Upper lobe of left lung (tissue), 6 donors: Measurements from ENCODE around the gene PCDHGB7. TPM values are rescaled to one million over a fixed set of nuclear protein-coding genes. Genes with fewer than 3 reads are reported as not detected.
"Not testable (repeated sequence)": the region's sequence is repeated elsewhere in the genome, so short reads cannot be mapped to it uniquely, and the experiment has no call there.

Source experiments
- ATAC-seq, 2 donors: fragments of 200-7000 bp; cut with Tn5 transposase; one replicate each; pipeline ENCODE4 v1.9.1; 2022; ENCODE audit warnings: mild to moderate bottlenecking in 2 of 2, moderate library complexity in 2 of 2; ENCODE audit not compliant: low FRiP score in 2 of 2
- DNase-seq, 2 donors: peaks; one replicate each; pipeline ENCODE4 v3.0.0-alpha.2; 2019 to 2020
- H3K27ac ChIP-seq, 4 donors: fragments of 200-600 bp; sonication (generic); one replicate each; pipeline ENCODE4 v1.5.1; 2016 to 2019
- H3K27me3 ChIP-seq, 4 donors: fragments of 200-600 bp; sonication (generic); one replicate each; pipeline ENCODE4 v1.5.1; 2017 to 2019
- H3K36me3 ChIP-seq, 4 donors: fragments of 200-600 bp; sonication (generic); one replicate each; pipeline ENCODE4 v1.5.1; 2016 to 2019
- H3K4me1 ChIP-seq, 4 donors: fragments of 200-600 bp; sonication (generic); one replicate each; pipeline ENCODE4 v1.5.1; 2018 to 2019
- H3K4me3 ChIP-seq, 4 donors: fragments of 200-600 bp; sonication (generic); one replicate each; pipeline ENCODE4 v1.5.1; 2017 to 2019; ENCODE audit warnings: mild to moderate bottlenecking in 2 of 4, moderate library complexity in 1 of 4
- H3K9me3 ChIP-seq, 4 donors: fragments of 200-600 bp; sonication (generic); one replicate each; pipeline ENCODE4 v1.5.1; 2018 to 2019
- CTCF ChIP-seq, 6 experiments: fragments of 450-650 bp in 4 of 6; fragments of 200-600 bp in 2 of 6; sonication (generic) in 2 of 6; IDR thresholded peaks; one replicate each; pipeline ENCODE4 v1.5.1; 2016 to 2019; ENCODE audit warnings: antibody characterized with exemption in 6 of 6
- EP300 ChIP-seq, 4 donors: sonication (generic); formaldehyde crosslinking; IDR thresholded peaks; one replicate each; pipeline ENCODE4 v1.5.1; 2017; ENCODE audit warnings: antibody characterized with exemption in 4 of 4, control low read depth in 2 of 4
- POLR2A ChIP-seq, 4 donors: fragments of 450-650 bp; IDR thresholded peaks; one replicate each; pipeline ENCODE4 v1.5.1; 2016 to 2017; ENCODE audit warnings: antibody characterized with exemption in 4 of 4, mild to moderate bottlenecking in 2 of 4
- POLR2AphosphoS5 ChIP-seq, 2 donors: sonication (generic); formaldehyde crosslinking; IDR thresholded peaks; one replicate each; pipeline ENCODE4 v1.5.1; 2017; ENCODE audit warnings: antibody characterized with exemption in 2 of 2
- WGBS, 2 donors: methylation state at CpG; one replicate each; pipeline ENCODE4 v1.1.5; 2017 to 2018; 5-methylcytosine and 5-hydroxymethylcytosine counted together
- total RNA-seq, 6 donors: library from RNA; depleted of rRNA in 4 of 6; stranded (reverse); fragments of >200 nt in 4 of 6; gene quantifications; one replicate each; pipeline versions ENCODE4 v1.1.0 to v1.2.1, GENCODE V29; 2016 to 2021
- donor health status: DM: no; HTN: no; CAD: no; lungs with moderate emphysema.
- donor health status: DM: no; HTN: yes; CAD: no; lungs with severe emphysema.

PCDHGB7 gene
- total RNA-seq, 6 donors from 2014 or later: 7.0 to 22.5 (median 12.7) TPM

- Histone ChIP-seq H3K27ac (no peak overlapping the region), H3K4me3 (no peak overlapping the region), H3K4me1 (no peaks in the 10 kb centered on the region), H3K36me3 (no peaks in the 10 kb centered on the region), H3K27me3 (no peaks in the 10 kb centered on the region), H3K9me3 (peaks cover 41 to 84% (median 77%) of the 10 kb centered on the region in 4 donors)
- ATAC-seq (no peak), DNase-seq (no peak)
- TF ChIP-seq CTCF (IDR thresholded peaks at IDR 0.05) (no peak), POLR2AphosphoS5 (IDR thresholded peaks at IDR 0.05) (no peak), POLR2A (IDR thresholded peaks at IDR 0.05) (no peak), EP300 (IDR thresholded peaks at IDR 0.05) (no peak)
- WGBS, 2 donors: 30 to 41% methylated on average over 4 to 49 of the region's 61 CpGs
Observed at GRCh38 chr5:141399555-141400258, 17.8 kb upstream of the PCDHGB7 start.

- peak in 1 of 6 experiments; percentile 40 for TF ChIP-seq CTCF (IDR thresholded peaks at IDR 0.05)
- no peak for TF ChIP-seq EP300 (IDR thresholded peaks at IDR 0.05)
- no peak for TF ChIP-seq POLR2A (IDR thresholded peaks at IDR 0.05)
- Histone ChIP-seq H3K27me3 (no peaks in the 10 kb centered on the region), H3K4me3 (peak within 1 kb of the TSS in 2 of 4 donors; percentile 11 to 31), H3K27ac (no peak within 1 kb of the TSS), H3K36me3 (no peaks in the 10 kb centered on the region), H3K9me3 (peaks cover 45 to 84% (median 81%) of the 10 kb centered on the region in 4 donors), H3K4me1 (no peaks in the 10 kb centered on the region)
- DNase-seq: peak in 1 of 2 donors; percentile 77
- ATAC-seq: no peak
- 20 to 22% methylated on average over 27 of the region's 27 CpGs for WGBS, 2 donors
Observed at GRCh38 chr5:141402553-141403243, 14.8 kb upstream of the PCDHGB7 start, which contains the start of gene PCDHGA9. Gene PCDHGA9 (plus strand): TSS chr5:141402778. CDS start chr5:141402953, 175 bp downstream.

DNA sequence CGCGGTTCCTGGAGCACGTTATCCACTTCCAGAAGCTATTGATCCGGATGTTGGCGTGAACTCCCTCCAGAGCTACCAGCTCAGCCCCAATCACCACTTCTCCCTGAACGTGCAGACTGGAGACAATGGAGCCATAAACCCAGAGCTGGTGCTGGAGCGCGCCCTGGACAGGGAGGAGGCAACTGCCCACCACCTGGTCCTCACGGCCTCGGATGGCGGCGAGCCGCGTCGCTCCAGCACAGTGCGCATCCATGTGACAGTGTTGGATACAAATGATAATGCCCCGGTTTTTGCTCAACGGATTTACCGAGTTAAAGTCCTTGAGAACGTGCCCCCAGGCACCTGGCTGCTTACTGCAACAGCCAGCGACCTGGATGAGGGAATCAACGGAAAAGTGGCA is 14.1 kb upstream of the PCDHGB7 start:
- Histone ChIP-seq H3K4me3 (peak overlapping the region in 1 of 4 donors; percentile 11), H3K27me3 (no peaks in the 10 kb centered on the region), H3K36me3 (no peaks in the 10 kb centered on the region), H3K4me1 (no peaks in the 10 kb centered on the region), H3K9me3 (peaks cover 45 to 86% (median 84%) of the 10 kb centered on the region in 4 donors), H3K27ac (no peak overlapping the region)
- no peak for ATAC-seq
- TF ChIP-seq POLR2A (IDR thresholded peaks at IDR 0.05) (no peak), POLR2AphosphoS5 (IDR thresholded peaks at IDR 0.05) (no peak), CTCF (IDR thresholded peaks at IDR 0.05) (no peak), EP300 (IDR thresholded peaks at IDR 0.05) (no peak)
- 33 to 34% methylated on average over 22 of the region's 22 CpGs for WGBS, 2 donors
- DNase-seq: peak in 1 of 2 donors; percentile 77

DNA sequence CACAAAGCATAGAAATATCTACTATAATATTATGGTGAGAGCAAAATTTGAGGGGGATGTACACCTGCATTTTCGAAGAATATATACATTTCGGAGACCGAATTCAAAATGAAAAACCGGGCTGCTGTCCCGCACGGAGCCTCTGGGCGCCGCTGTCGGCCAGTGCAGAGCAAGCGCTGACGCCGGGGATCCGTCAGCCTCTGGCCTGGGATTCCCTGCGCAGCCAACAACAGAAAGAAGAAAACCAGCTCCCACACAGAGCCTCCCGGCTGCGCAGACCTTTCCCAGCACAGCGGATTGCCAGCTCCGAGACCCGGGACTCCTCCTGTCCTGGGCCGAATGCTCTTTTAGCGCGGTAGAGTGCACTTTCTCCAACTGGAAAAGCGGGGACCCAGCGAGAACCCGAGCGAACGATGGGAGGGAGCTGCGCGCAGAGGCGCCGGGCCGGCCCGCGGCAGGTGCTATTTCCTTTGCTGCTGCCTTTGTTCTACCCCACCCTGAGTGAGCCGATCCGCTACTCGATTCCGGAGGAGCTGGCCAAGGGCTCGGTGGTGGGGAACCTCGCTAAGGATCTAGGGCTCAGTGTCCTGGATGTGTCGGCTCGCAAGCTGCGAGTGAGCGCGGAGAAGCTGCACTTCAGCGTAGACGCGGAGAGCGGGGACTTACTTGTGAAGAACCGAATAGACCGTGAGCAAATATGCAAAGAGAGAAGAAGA is 9.5 kb upstream of the PCDHGB7 start, which contains the start of gene PCDHGB6:
TSS of gene PCDHGB6 (plus strand) at position 232 of the 716 bp plus-strand sequence. CDS start at position 414, 182 bp downstream.
- H3K9me3 ChIP-seq: peaks cover 45 to 85% (median 81%) of the 10 kb centered on the region in 4 donors
- DNase-seq (peak; percentile 54 to 91), ATAC-seq (peak; percentile 79 to 86)
- not testable (repeated sequence) for H3K4me1 ChIP-seq, H3K27ac ChIP-seq, H3K27me3 ChIP-seq, H3K36me3 ChIP-seq
- 14 to 21% methylated on average over 31 to 51 of the region's 51 CpGs for WGBS, 2 donors
- peak within 1 kb of the TSS in 3 of 4 donors; percentile 26 to 42 (median 29) for H3K4me3 ChIP-seq
- TF ChIP-seq CTCF (IDR thresholded peaks at IDR 0.05): peak in 5 of 6 experiments; percentile 18 to 60 (median 40)
